SK-N-SH (cell line): ENCODE measurements around the gene IL10RA. TPM values are rescaled to one million over a fixed set of nuclear protein-coding genes. Genes with fewer than 3 reads are reported as not detected.
"Not testable (repeated sequence)": the region's sequence is repeated elsewhere in the genome, so short reads cannot be mapped to it uniquely, and the experiment has no call there.

Experiments
- CTCF ChIA-PET: fragments of 300-600, 350-600 bp; formaldehyde crosslinking; extraction: SDS; loops from one replicate; lab custom pipeline; 2021; lab: Yijun Ruan, JAX
- POLR2A ChIA-PET: fragments of 350-600 bp; sonication (Branson Sonifier 250); formaldehyde crosslinking; extraction: SDS; loops from one replicate; lab custom pipeline; 2020; ENCODE audit warnings: antibody characterized with exemption, inconsistent platforms; lab: Yijun Ruan, JAX
- DNase-seq: peaks from one replicate; pipeline ENCODE4 v3.0.0; 2012
- H2AFZ ChIP-seq: fragments of 200-600 bp; sonication (generic); 2 replicates; pipeline ENCODE4 v1.8.1; 2016; ENCODE audit warnings: antibody characterized with exemption, mild to moderate bottlenecking, low read depth
- H3F3A ChIP-seq: fragments of 200-600 bp; sonication (generic); replicated peaks from 2 replicates; pipeline ENCODE3; 2016; ENCODE audit warnings: antibody characterized with exemption, mild to moderate bottlenecking; ENCODE audit not compliant: insufficient read depth
- H3K27ac ChIP-seq, 2 experiments: fragments of 200-500 bp in 1 of 2; fragments of 200-600 bp in 1 of 2; sonication (Bioruptor generic) in 1 of 2; sonication (generic), shearing (Covaris generic) in 1 of 2; 2 replicates each; pipeline versions ENCODE4 v1.5.1 to v1.6.1; 2014 to 2016; ENCODE audit warnings: low read depth in 2 of 2, inconsistent platforms in 1 of 2, low read length in 1 of 2, mild to moderate bottlenecking in 1 of 2, mixed read lengths in 1 of 2
- H3K27me3 ChIP-seq: fragments of 200-600 bp; sonication (generic), shearing (Covaris generic); 2 replicates; pipeline ENCODE4 v1.6.1; 2016; ENCODE audit warnings: mixed run types; ENCODE audit not compliant: insufficient read depth
- H3K36me3 ChIP-seq, 2 experiments: fragments of 200-500 bp in 1 of 2; fragments of 200-600 bp in 1 of 2; sonication (Bioruptor generic) in 1 of 2; sonication (generic) in 1 of 2; replicated peaks in 1 of 2; 2 replicates each; pipeline versions ENCODE3 to v1.5.1; 2014 to 2016; ENCODE audit warnings: low read length in 1 of 2, mild to moderate bottlenecking in 1 of 2; ENCODE audit not compliant: insufficient read depth in 2 of 2, control insufficient read depth in 1 of 2
- H3K4me1 ChIP-seq, 2 experiments: fragments of 200-500 bp in 1 of 2; fragments of 200-600 bp in 1 of 2; sonication (Bioruptor generic) in 1 of 2; sonication (generic), shearing (Covaris generic) in 1 of 2; 2 replicates each; pipeline versions ENCODE4 v1.5.1 to v1.6.1; 2014 to 2016; ENCODE audit warnings: low read depth in 1 of 2, low read length in 1 of 2, mixed run types in 1 of 2; ENCODE audit not compliant: insufficient read depth in 2 of 2, control insufficient read depth in 1 of 2
- H3K4me2 ChIP-seq: fragments of 200-600 bp; sonication (generic), shearing (Covaris generic); 2 replicates; pipeline ENCODE4 v1.6.1; 2017; ENCODE audit warnings: mixed run types
- H3K4me3 ChIP-seq, 2 experiments: fragments of 200-500 bp in 1 of 2; fragments of 200-600 bp in 1 of 2; sonication (Bioruptor generic) in 1 of 2; sonication (generic), shearing (Covaris generic) in 1 of 2; 2 replicates each; pipeline versions ENCODE4 v1.5.1 to v1.8.1; 2014 to 2016; ENCODE audit warnings: low read depth in 2 of 2, inconsistent platforms in 1 of 2, low read length in 1 of 2, mild to moderate bottlenecking in 1 of 2, mixed read lengths in 1 of 2, moderate library complexity in 1 of 2
- H3K79me2 ChIP-seq: fragments of 200-600 bp; sonication (generic); 2 replicates; pipeline ENCODE4 v1.8.1; 2017; ENCODE audit warnings: mild to moderate bottlenecking; ENCODE audit not compliant: insufficient read depth
- H3K9ac ChIP-seq: fragments of 200-600 bp; sonication (generic); 2 replicates; pipeline ENCODE4 v1.6.1; 2017; ENCODE audit warnings: mixed run types
- H3K9me2 ChIP-seq: fragments of 200-600 bp; sonication (generic); 2 replicates; pipeline ENCODE4 v1.6.1; 2017; ENCODE audit warnings: mixed run types
- H3K9me3 ChIP-seq: fragments of 200-600 bp; sonication (generic); 2 replicates; pipeline ENCODE4 v1.6.1; 2017; ENCODE audit warnings: mixed run types, mild to moderate bottlenecking, moderate library complexity
- H4K20me1 ChIP-seq: fragments of 200-600 bp; sonication (generic); 2 replicates; pipeline ENCODE4 v1.6.1; 2017; ENCODE audit warnings: mild to moderate bottlenecking, mixed run types; ENCODE audit not compliant: insufficient read depth
- FOXM1 ChIP-seq: IDR thresholded peaks from 2 replicates; pipeline ENCODE4 v1.4.0; 2012; ENCODE audit warnings: low read depth, mild to moderate bottlenecking
- NFIC ChIP-seq: IDR thresholded peaks from 2 replicates; pipeline ENCODE4 v1.4.0; 2012; ENCODE audit warnings: borderline replicate concordance
- POLR2AphosphoS5 ChIP-seq: IDR thresholded peaks from 2 replicates; pipeline ENCODE4 v1.6.1; 2012; ENCODE audit warnings: low read depth, low read length
- RFX5 ChIP-seq: IDR thresholded peaks from 2 replicates; pipeline ENCODE4 v1.6.1; 2012; ENCODE audit warnings: mild to moderate bottlenecking, improper control_type of control experiment, low read length
- WGBS: methylation state at CpG from one replicate; pipeline ENCODE4 v1.1.6; 2017; ENCODE audit warnings: low lambda C conversion rate; 5-methylcytosine and 5-hydroxymethylcytosine counted together
- polyA plus RNA-seq, 3 experiments: library from polyadenylated mRNA; depleted of rRNA; stranded (reverse); fragments of >200 nt; gene quantifications; 2 replicates each; pipeline ENCODE4 v1.2.3, GENCODE V29; 2012
- TF ChIP-seq, protein P1 (sequence below): fragments of 150-350 bp; IDR thresholded peaks from 2 replicates; pipeline ENCODE4 v1.6.1; 2016; ENCODE audit warnings: mild to moderate bottlenecking, low read depth, low read length
- TF ChIP-seq, protein P2 (sequence below): fragments of 200-600 bp; sonication (generic); IDR thresholded peaks from 2 replicates; pipeline ENCODE4 v1.6.1; 2017; ENCODE audit warnings: antibody characterized with exemption, mild to moderate bottlenecking, moderate library complexity

The IL10RA gene
- polyA plus RNA-seq, 1 of the 3 experiments (the other 2 are of a cell fraction): not detected

DNA sequence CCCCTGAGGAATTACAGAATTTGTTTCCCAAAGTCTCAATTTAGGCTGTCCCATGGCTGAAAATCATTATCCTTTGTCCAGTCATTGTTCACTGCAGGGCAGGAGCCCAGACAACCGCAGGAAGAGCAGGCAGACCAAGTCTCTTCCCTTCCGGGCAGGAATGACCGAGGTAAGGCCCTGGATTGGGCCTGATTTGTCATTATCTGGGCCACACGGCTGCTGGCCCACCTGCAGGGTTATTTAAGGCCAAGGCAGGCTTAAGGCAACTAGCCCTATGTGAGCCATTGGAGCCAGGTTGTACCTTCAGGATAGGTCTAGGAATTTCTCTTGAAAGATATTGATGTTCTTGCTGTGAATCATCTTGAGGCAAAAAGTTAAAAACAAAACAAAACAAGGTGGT is 9.7 kb upstream of the IL10RA start:
- Histone ChIP-seq H4K20me1 (no peaks in the 10 kb centered on the region), H3K4me3 (no peak overlapping the region), H3K79me2 (no peaks in the 10 kb centered on the region), H3K4me2 (no peak overlapping the region), H3F3A (no peaks in the 10 kb centered on the region), H3K9ac (no peak overlapping the region), H2AFZ (no peak overlapping the region)
- WGBS: 34% methylated on average over 4 of the region's 4 CpGs
- ChIA-PET POLR2A (no interaction called here), CTCF (interaction anchor here (1.0 to 1.5 kb wide), 2 partner anchors 30 to 132 kb away, joined by 4 read pairs; no protein-coding TSS in a partner anchor)
- no peak for DNase-seq
- TF ChIP-seq, protein P1, sequence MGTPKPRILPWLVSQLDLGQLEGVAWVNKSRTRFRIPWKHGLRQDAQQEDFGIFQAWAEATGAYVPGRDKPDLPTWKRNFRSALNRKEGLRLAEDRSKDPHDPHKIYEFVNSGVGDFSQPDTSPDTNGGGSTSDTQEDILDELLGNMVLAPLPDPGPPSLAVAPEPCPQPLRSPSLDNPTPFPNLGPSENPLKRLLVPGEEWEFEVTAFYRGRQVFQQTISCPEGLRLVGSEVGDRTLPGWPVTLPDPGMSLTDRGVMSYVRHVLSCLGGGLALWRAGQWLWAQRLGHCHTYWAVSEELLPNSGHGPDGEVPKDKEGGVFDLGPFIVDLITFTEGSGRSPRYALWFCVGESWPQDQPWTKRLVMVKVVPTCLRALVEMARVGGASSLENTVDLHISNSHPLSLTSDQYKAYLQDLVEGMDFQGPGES: no peak
- TF ChIP-seq, protein P2, sequence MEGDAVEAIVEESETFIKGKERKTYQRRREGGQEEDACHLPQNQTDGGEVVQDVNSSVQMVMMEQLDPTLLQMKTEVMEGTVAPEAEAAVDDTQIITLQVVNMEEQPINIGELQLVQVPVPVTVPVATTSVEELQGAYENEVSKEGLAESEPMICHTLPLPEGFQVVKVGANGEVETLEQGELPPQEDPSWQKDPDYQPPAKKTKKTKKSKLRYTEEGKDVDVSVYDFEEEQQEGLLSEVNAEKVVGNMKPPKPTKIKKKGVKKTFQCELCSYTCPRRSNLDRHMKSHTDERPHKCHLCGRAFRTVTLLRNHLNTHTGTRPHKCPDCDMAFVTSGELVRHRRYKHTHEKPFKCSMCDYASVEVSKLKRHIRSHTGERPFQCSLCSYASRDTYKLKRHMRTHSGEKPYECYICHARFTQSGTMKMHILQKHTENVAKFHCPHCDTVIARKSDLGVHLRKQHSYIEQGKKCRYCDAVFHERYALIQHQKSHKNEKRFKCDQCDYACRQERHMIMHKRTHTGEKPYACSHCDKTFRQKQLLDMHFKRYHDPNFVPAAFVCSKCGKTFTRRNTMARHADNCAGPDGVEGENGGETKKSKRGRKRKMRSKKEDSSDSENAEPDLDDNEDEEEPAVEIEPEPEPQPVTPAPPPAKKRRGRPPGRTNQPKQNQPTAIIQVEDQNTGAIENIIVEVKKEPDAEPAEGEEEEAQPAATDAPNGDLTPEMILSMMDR: no peak
- TF ChIP-seq NFIC: no peak
- no peak for TF ChIP-seq FOXM1
- no peak for TF ChIP-seq POLR2AphosphoS5
- TF ChIP-seq, all 33 proteins: peak for 0
- Histone ChIP-seq H3K9me3 (no peaks in the 10 kb centered on the region), H3K36me3 (no peaks in the 10 kb centered on the region), H3K4me1 (peaks cover 0 to 4% of the 10 kb centered on the region in 2 experiments; a peak in 1 of 4 replicates), H3K27ac (no peak overlapping the region), H3K27me3 (peaks cover 5% of the 10 kb centered on the region; the same call in 1 of the 2 replicates), H3K9me2 (no peaks in the 10 kb centered on the region)

DNA sequence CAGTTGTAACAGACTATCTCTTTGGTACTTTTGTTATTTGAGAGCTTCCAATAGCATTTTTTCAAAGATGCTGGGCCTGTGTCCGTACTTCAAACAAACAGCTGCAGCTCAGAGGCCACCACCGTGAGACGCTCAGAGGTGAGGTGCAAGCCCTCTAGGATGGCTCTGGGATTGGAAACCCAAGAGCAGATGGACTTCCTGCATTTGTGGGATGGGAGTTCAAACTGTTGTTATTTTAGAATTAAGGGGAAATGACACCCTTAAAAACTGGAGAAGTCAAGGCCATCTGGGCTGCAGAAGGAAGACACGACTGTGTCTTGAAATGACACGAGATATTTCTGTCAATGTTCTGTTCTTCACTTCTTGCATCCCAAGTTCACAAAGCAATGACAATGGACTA is 9.2 kb upstream of the IL10RA start:
- 61% methylated on average over 5 of the region's 5 CpGs for WGBS
- no peak for TF ChIP-seq RFX5
- ChIA-PET CTCF (interaction anchor here (1.0 to 1.5 kb wide), 2 partner anchors 30 to 133 kb away, joined by 4 read pairs; no protein-coding TSS in a partner anchor), POLR2A (no interaction called here)
- H3K9ac ChIP-seq: no peak overlapping the region
- peaks cover 0 to 4% of the 10 kb centered on the region in 2 experiments; a peak in 1 of 4 replicates for H3K4me1 ChIP-seq
- no peak overlapping the region for H3K4me3 ChIP-seq
- no peak for DNase-seq
- no peak overlapping the region for H3K4me2 ChIP-seq
- H3K9me2 ChIP-seq: no peaks in the 10 kb centered on the region
- H3K9me3 ChIP-seq: no peaks in the 10 kb centered on the region
- no peak overlapping the region for H3K27ac ChIP-seq
- H2AFZ ChIP-seq: no peak overlapping the region
- H3K36me3 ChIP-seq: no peaks in the 10 kb centered on the region
- no peaks in the 10 kb centered on the region for H3K79me2 ChIP-seq
- H3F3A ChIP-seq: no peaks in the 10 kb centered on the region
- H3K27me3 ChIP-seq: peaks cover 5% of the 10 kb centered on the region; the same call in 1 of the 2 replicates
- H4K20me1 ChIP-seq: no peaks in the 10 kb centered on the region

DNA sequence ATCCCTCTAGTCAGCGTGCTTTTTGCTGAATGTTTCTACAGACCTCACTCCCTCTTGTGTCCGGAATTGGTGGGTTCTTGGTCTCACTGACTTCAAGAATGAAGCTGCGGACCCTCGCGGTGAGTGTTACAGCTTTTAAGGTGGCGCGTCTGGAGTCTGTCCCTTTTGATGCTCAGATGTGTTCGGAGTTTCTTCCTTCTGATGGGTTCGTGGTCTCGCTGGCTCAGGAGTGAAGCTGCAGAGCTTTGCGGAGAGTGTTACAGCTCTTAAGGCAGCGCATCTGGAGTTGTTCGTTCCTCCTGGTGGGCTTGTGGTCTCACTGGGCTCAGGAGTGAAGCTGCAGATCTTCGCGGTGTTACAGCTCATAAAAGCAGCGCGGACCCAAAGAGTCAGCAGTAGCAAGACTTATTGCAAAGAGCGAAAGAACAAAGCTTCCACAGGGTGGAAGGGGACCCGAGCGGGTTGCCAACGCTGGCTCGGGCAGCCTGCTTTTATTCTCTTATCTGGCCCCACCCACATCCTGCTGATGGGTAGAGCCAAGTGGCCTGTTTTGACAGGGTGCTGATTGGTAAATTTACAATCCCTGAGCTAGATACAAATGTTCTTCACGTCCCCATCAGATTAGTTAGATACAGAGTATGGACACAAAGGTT is 8.5 kb upstream of the IL10RA start:
- H3K4me3 ChIP-seq, H3K9me2 ChIP-seq, H3K79me2 ChIP-seq, H3K9ac ChIP-seq, H3K4me2 ChIP-seq, H3K9me3 ChIP-seq, H3F3A ChIP-seq, H2AFZ ChIP-seq, H3K36me3 ChIP-seq, H4K20me1 ChIP-seq, DNase-seq, POLR2A ChIA-PET, H3K27me3 ChIP-seq, H3K27ac ChIP-seq, H3K4me1 ChIP-seq: not testable (repeated sequence)
- CTCF ChIA-PET: interaction anchor here (3.0 kb wide), 1 partner anchor 76 kb away, joined by 11 read pairs; no protein-coding TSS in a partner anchor
- 70% methylated on average over 16 of the region's 23 CpGs for WGBS

DNA sequence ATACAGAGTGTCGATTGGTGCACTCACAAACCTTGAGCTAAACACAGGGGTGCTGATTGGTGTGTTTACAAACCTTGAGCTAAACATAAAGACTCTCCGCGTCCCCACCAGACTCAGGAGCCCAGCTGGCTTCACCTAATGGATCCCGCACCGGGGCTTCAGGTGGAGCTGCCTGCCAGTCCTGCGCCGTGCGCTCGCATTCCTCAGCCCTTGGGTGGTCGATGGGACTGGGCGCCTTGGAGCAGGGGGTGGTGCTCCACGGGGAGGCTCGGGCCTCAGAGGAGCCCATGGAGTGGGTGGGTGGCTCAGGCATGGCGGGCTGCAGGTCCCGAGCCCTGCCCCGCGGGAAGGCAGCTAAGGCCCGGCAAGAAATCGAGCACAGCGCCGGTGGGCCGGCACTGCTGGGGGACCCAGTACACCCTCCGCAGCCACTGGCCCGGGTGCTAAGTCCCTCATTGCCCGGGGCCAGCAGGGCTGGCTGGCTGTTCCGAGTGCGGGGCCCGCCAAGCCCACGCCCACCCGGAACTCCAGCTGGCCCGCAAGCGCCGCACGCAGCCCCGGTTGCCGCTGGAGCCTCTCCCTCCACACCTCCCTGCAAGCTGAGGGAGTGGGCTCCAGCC is 7.8 kb upstream of the IL10RA start:
- H4K20me1 ChIP-seq, DNase-seq, H3K9me3 ChIP-seq, H3K36me3 ChIP-seq, POLR2A ChIA-PET, H3K4me3 ChIP-seq, H3K79me2 ChIP-seq, H3F3A ChIP-seq, H3K27me3 ChIP-seq, H2AFZ ChIP-seq, H3K9ac ChIP-seq, H3K27ac ChIP-seq, H3K9me2 ChIP-seq, H3K4me2 ChIP-seq, H3K4me1 ChIP-seq: not testable (repeated sequence)
- no CpG with 5 or more reads among the region's 36 CpGs for WGBS
- CTCF ChIA-PET: interaction anchor here (2.4 to 3.0 kb wide), 2 partner anchors 31 to 75 kb away, joined by 8 to 11 read pairs; no protein-coding TSS in a partner anchor
